ENCODE results near the gene DHDH.

DNA sequence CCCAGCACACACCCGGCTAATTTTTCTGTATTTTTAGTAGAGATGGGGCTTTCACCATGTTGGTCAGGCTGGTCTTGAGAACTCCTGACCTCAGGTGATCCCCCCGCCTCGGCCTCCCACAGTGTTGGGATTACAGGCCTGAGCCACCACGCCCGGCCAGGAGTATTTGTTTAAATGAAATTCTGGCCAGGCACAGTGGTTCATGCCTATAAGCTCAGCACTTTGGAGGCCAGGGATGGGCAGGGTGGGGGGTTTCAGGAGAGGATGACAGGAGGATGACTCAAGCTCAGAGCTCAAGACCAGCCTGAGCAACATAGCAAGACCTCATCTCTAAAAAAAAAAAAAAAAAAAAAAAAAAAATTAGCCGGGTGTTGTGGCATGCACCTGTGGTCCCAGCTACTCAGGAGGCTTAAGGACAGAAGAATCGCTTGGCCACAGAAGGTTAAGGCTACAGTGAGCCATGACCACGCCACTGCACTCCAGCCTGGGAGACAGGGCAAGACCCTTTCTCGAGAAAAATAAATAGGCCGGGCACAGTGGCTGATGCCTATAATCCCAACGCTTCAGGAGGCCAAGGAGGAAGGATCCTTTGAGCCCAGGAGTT is 8.2 kb upstream of the DHDH start:
- no peak for TF ChIP-seq CTCF (conservative IDR thresholded peaks at IDR 0.05)
- no peak for TF ChIP-seq EZH2 (IDR thresholded peaks at IDR 0.05; ENCODE audit: low read depth)
